D721Med (cell line): ENCODE measurements around the gene ZNF343.

Experiments used
- DNase-seq: peaks from one replicate; pipeline ENCODE4 v3.0.0; 2011; ENCODE audit warnings: low spot score; ENCODE audit not compliant: insufficient read length
- FAIRE-seq: peaks from 2 replicates; lab custom pipeline; 2011; peaks lifted over from hg19 to GRCh38; lab: Jason Lieb, UNC
- CTCF ChIP-seq: IDR thresholded peaks from 2 replicates; pipeline ENCODE4 v1.5.1; 2012; ENCODE audit warnings: mild to moderate bottlenecking, control low read depth; ENCODE audit not compliant: insufficient read depth; ENCODE audit errors: missing control alignments

ZNF343 gene

DNA sequence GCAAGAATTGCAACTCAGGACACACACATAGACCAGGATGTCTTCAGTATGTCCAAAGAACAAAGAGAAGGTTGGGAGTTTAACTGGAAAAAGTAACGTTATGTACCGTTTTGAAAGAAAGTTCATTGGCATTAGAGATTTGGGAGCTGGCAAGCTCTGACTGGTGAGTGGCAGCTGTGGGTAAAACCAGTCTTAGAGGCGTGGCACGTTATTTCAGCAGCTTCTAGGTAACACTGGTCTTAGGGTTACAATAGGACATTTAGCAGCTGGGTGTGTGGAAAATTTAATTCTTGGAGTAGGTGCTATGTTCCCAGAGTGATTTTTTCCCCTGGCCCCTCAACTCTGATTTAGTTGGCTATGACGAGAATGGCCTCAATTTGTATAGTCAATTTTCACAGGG, 57.3 kb downstream of the ZNF343 start:
- DNase-seq (no peak), FAIRE-seq (no peak)
- TF ChIP-seq CTCF, result no peak

GRCh38 chr20:2449386-2449785, 59.3 kb downstream of the ZNF343 start:
- no peak for TF ChIP-seq CTCF
- DNase-seq (no peak), FAIRE-seq (no peak)

- FAIRE-seq, result no peak
- no peak for TF ChIP-seq CTCF
- no peak for DNase-seq
These were observed 61.9 kb downstream of the ZNF343 start for GRCh38 chr20:2446845-2447244.
